Left lung (tissue), 10 donors: Measurements from ENCODE around the gene IL19. TPM values are rescaled to one million over a fixed set of nuclear protein-coding genes. Genes with fewer than 3 reads are reported as not detected.

Experiments used
- ATAC-seq: fragments of 200-7000 bp; cut with Tn5 transposase; one replicate; pipeline ENCODE4 v1.9.1; 2020; ENCODE audit warnings: moderate library complexity
- DNase-seq, 4 donors: peaks; one replicate each; pipeline ENCODE4 v3.0.0-alpha.2; 2013 to 2020
- H3K27ac ChIP-seq, 2 donors: fragments of 200-600 bp; sonication (generic) in 1 of 2; one replicate each; pipeline versions ENCODE4 v1.5.0 to v1.8.0; 2020 to 2021
- H3K27me3 ChIP-seq, 2 donors: fragments of 200-600 bp; sonication (generic) in 1 of 2; one replicate each; pipeline versions ENCODE4 v1.5.0 to v1.8.0; 2020 to 2021
- H3K36me3 ChIP-seq, 2 donors: fragments of 200-600 bp; sonication (generic) in 1 of 2; one replicate each; pipeline versions ENCODE4 v1.5.0 to v1.8.0; 2020 to 2021
- H3K4me1 ChIP-seq, 2 donors: fragments of 200-600 bp; one replicate each; pipeline ENCODE4 v1.8.0; 2021
- H3K4me3 ChIP-seq, 2 donors: fragments of 200-600 bp; sonication (generic) in 1 of 2; one replicate each; pipeline versions ENCODE4 v1.5.0 to v1.8.0; 2020 to 2021; ENCODE audit warnings: mild to moderate bottlenecking in 1 of 2
- H3K9me3 ChIP-seq, 2 donors: fragments of 200-600 bp; sonication (generic) in 1 of 2; one replicate each; pipeline versions ENCODE4 v1.5.0 to v1.8.0; 2020 to 2021
- intact Hi-C, 2 donors: fragments of 100-400 bp; cut with DNase I; formaldehyde crosslinking; loops; one replicate each; pipeline versions ENCODE4 v1.11.2 to v1.14.2; 2022
- polyA plus RNA-seq, 6 donors: library from polyadenylated mRNA; unstranded; fragments of 120-200 nt; gene quantifications; one replicate each; pipeline ENCODE4 v1.2.1, GENCODE V29; 2013; ENCODE audit not compliant: insufficient read length in 6 of 6
- total RNA-seq, 2 donors: library from RNA; stranded (reverse); fragmentation: NEBNext Ultra II Directional; extraction: Animal tissue kit (Norgen Biotek cat#: 25700); gene quantifications; one replicate each; pipeline ENCODE4 v1.2.1, GENCODE V29; 2021
- TF ChIP-seq, protein P1 (sequence below), 2 donors: fragments of 200-600 bp; sonication (generic) in 1 of 2; IDR thresholded peaks; one replicate each; pipeline versions ENCODE4 v1.5.0 to v1.8.0; 2021; ENCODE audit warnings: antibody characterized with exemption in 2 of 2
- donor health status: DM: no; HTN: yes; CAD: no.
- donor health status: DM: no; HTN: no; CAD: no.

Gene IL19
- total and polyA plus RNA-seq, 8 donors, result not detected

DNA sequence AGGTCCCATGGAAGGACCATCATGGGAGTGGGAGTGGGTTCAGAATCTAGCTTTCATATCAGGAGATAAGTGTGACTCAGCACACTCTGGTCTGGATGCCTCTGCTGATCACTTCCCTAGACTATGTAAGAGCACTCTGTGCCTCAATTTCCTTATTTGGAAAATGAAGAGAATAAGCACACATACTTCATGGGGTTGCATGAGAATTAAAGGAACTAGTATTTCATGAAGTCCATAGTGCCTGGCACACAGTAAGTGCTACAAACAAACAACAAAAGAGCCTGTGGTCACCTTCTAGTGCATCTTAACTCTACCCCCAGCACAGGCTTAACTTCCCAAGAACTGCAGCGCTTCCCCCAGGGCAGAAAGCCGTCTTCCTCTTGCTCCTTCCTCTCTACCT lies 85.3 kb downstream of the IL19 start:
- Histone ChIP-seq H3K4me3 (no peak overlapping the region), H3K27ac (no peak overlapping the region), H3K36me3 (no peaks in the 10 kb centered on the region), H3K9me3 (no peaks in the 10 kb centered on the region), H3K27me3 (peaks cover 0 to 3% of the 10 kb centered on the region in 2 donors), H3K4me1 (peaks cover 0 to 3% of the 10 kb centered on the region in 2 donors)
- ATAC-seq (peak; percentile 67), DNase-seq (no peak)
- intact Hi-C loops, result no loop called here
- TF ChIP-seq, protein P1, sequence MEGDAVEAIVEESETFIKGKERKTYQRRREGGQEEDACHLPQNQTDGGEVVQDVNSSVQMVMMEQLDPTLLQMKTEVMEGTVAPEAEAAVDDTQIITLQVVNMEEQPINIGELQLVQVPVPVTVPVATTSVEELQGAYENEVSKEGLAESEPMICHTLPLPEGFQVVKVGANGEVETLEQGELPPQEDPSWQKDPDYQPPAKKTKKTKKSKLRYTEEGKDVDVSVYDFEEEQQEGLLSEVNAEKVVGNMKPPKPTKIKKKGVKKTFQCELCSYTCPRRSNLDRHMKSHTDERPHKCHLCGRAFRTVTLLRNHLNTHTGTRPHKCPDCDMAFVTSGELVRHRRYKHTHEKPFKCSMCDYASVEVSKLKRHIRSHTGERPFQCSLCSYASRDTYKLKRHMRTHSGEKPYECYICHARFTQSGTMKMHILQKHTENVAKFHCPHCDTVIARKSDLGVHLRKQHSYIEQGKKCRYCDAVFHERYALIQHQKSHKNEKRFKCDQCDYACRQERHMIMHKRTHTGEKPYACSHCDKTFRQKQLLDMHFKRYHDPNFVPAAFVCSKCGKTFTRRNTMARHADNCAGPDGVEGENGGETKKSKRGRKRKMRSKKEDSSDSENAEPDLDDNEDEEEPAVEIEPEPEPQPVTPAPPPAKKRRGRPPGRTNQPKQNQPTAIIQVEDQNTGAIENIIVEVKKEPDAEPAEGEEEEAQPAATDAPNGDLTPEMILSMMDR (IDR thresholded peaks at IDR 0.05), result no peak

DNA sequence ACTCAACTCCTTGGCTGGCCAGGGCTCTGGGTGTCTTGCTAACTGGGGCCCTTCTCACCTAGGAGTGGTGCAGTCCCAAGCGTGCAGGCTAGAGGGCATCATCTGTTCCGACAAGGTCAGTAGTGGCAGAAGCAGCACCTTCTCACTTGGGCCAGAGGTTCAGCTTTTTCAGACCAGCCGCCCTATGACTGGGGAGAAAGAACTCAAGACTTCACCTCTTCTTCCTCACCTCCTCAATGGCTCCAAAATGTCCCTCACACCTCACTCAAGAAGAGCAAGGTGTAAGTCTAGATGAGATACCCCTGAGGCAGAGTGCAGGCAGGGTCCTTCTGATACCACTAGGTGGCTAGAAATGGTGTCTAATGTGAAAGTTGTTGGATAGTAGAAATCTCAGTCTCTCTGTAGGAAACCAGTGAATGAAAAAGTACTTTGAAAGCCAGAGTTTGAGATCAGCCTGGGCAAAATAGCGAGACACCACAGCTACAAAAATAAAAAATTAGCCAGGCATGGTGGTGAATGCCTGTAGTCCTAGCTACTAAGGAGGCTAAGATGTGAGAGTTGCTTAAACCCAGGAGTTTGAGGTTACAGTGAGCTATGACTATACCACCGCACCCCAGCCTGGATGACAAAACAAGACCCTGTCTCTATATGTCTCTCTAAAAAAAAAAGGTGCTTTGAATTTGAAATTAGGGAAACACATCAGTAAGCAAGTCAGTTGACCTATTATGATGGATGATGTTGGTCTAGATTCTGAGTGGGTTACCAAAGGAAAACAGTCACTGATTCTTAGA lies 86.3 kb downstream of the IL19 start:
- Histone ChIP-seq H3K27ac (no peak overlapping the region), H3K4me1 (peaks cover 0 to 3% of the 10 kb centered on the region in 2 donors), H3K9me3 (no peaks in the 10 kb centered on the region), H3K27me3 (peaks cover 0 to 3% of the 10 kb centered on the region in 2 donors), H3K36me3 (no peaks in the 10 kb centered on the region), H3K4me3 (no peak overlapping the region)
- ATAC-seq (no peak), DNase-seq (no peak)
- TF ChIP-seq, protein P1 (IDR thresholded peaks at IDR 0.05), result no peak
- intact Hi-C loops, result no loop called here

DNA sequence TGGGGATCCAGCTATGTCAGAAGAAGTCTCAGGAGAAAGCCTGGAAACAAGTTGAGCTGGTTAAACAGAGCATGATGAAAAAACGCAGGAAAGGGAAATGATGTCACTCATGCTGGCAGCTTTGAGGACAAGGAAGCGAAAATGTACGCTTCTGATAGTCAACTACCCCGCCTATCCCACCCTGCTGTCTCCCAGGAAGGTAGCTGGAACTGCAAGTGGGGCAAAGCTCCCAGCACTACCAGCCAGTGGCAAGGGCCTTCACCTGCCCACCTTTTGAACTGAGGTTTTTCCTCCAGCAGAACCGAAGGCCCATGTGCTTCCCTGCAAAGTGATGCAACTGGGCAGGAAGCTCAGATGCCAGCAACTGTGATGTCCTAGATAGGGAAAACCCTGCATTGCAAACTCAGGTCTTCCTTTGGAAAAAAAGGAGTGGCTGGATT lies 88.5 kb downstream of the IL19 start:
- intact Hi-C loops, result no loop called here
- ATAC-seq (no peak), DNase-seq (no peak)
- peaks cover 0 to 3% of the 10 kb centered on the region in 2 donors for H3K4me1 ChIP-seq
- no peaks in the 10 kb centered on the region for H3K9me3 ChIP-seq
- no peak overlapping the region for H3K4me3 ChIP-seq
- TF ChIP-seq, protein P1 (IDR thresholded peaks at IDR 0.05), result no peak
- peaks cover 0 to 3% of the 10 kb centered on the region in 2 donors for H3K27me3 ChIP-seq
- no peak overlapping the region for H3K27ac ChIP-seq
- no peaks in the 10 kb centered on the region for H3K36me3 ChIP-seq

DNA sequence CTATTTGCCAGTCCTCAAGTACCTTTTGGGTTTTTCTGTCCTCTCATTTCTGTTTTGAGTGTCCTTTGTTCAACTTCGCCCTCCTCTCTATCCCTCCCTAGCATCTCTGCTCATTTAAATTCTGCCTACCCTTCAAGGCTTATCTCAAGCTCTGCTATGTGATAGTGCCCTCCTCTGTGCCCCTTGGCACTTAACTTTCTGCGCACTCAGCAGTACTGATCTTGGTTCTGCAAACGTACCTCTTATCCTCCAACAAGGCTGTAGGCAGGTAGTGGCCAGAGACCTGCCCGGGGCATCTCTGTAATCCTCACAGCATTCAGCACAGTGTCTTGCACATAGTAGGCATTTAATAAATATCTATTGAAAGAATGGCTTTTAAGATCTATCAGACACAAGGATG lies 89.6 kb downstream of the IL19 start:
- Histone ChIP-seq H3K9me3 (no peaks in the 10 kb centered on the region), H3K4me1 (peaks cover 0 to 3% of the 10 kb centered on the region in 2 donors), H3K27me3 (peaks cover 0 to 3% of the 10 kb centered on the region in 2 donors), H3K27ac (no peak overlapping the region), H3K36me3 (no peaks in the 10 kb centered on the region), H3K4me3 (no peak overlapping the region)
- DNase-seq, result no peak
- intact Hi-C loops, result no loop called here
- TF ChIP-seq, protein P1 (IDR thresholded peaks at IDR 0.05), result no peak
- ATAC-seq, result no peak

DNA sequence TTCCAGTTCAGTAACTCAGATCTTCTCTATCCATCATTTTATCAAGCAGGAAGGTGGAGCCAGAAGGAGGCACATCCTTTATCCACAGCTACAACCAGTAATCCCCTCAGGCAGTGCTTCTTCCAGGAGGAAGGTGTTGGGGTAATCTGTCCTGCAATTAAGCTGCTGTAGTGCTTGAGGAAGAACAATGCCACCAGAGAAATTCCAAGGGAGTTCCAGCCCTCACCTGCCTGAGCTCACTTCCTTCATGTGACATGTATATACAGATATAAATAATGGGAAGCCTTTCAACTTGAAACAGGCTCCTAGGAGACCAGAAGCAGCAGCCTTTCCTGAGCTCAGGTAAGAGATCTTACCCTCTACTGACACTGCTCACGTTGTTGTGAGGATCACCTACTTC lies 92.7 kb downstream of the IL19 start:
- no peak for ATAC-seq
- H3K36me3 ChIP-seq, result no peaks in the 10 kb centered on the region
- intact Hi-C loops, result no loop called here
- no peaks in the 10 kb centered on the region for H3K9me3 ChIP-seq
- no peak overlapping the region for H3K27ac ChIP-seq
- H3K27me3 ChIP-seq, result peaks cover 0 to 3% of the 10 kb centered on the region in 2 donors
- H3K4me3 ChIP-seq, result no peak overlapping the region
- TF ChIP-seq, protein P1 (IDR thresholded peaks at IDR 0.05), result no peak
- DNase-seq, result no peak
- H3K4me1 ChIP-seq, result peaks cover 0 to 3% of the 10 kb centered on the region in 2 donors
